GM21723 (cell line): Measurements from ENCODE around the gene HEXIM2.
A peak's percentile ranks its signal among the peaks of the same experiment; 100 is the strongest.

Experiments used
- ATAC-seq: cut with Tn5 transposase; IDR thresholded peaks from one replicate; pipeline ENCODE4 v1.9.1; 2021; ENCODE audit warnings: mild to moderate bottlenecking, moderate library complexity; ENCODE audit not compliant: unreplicated experiment

HEXIM2 gene

GRCh38 chr17:45143767-45144198 lies 17.9 kb upstream of the HEXIM2 start:
- ATAC-seq = no peak

- no peak for ATAC-seq
Observed at GRCh38 chr17:45144199-45145034, 17.3 kb upstream of the HEXIM2 start.

- no peak for ATAC-seq
Observed at GRCh38 chr17:45145035-45145389, 16.7 kb upstream of the HEXIM2 start.

GRCh38 chr17:45146166-45146565 lies 15.5 kb upstream of the HEXIM2 start:
- no peak for ATAC-seq

- no peak for ATAC-seq
Observed at GRCh38 chr17:45146592-45146889, 15.1 kb upstream of the HEXIM2 start.

- no peak for ATAC-seq
Observed at GRCh38 chr17:45146890-45147580, 14.6 kb upstream of the HEXIM2 start.

- ATAC-seq = no peak
Observed at GRCh38 chr17:45147581-45148182, 14.0 kb upstream of the HEXIM2 start.

- peak; percentile 59 for ATAC-seq
Observed at GRCh38 chr17:45148183-45149036, 13.3 kb upstream of the HEXIM2 start, which contains the start of gene HEXIM1. Gene HEXIM1 (plus strand): TSS chr17:45148475. CDS start chr17:45149191, 716 bp downstream.

GRCh38 chr17:45149037-45149668 lies 12.5 kb upstream of the HEXIM2 start:
- ATAC-seq = peak; percentile 40

GRCh38 chr17:45149669-45150664 lies 11.7 kb upstream of the HEXIM2 start:
- ATAC-seq = peak; percentile 16

GRCh38 chr17:45150911-45151809 lies 10.5 kb upstream of the HEXIM2 start:
- no peak for ATAC-seq

- ATAC-seq = no peak
Observed at GRCh38 chr17:45155029-45155428, 6.6 kb upstream of the HEXIM2 start.

GRCh38 chr17:45155483-45155882 lies 6.2 kb upstream of the HEXIM2 start:
- no peak for ATAC-seq

- no peak for ATAC-seq
Observed at GRCh38 chr17:45156242-45156641, 5.4 kb upstream of the HEXIM2 start.

- peak; percentile 29 for ATAC-seq
Observed at GRCh38 chr17:45160447-45161287, 1.0 kb upstream of the HEXIM2 start.

GRCh38 chr17:45162025-45162687 lies 481 bp downstream of the HEXIM2 start:
- no peak for ATAC-seq

GRCh38 chr17:45164734-45165269 lies 3.1 kb downstream of the HEXIM2 start:
- ATAC-seq = no peak
